ENCODE measurements around the gene SORCS2.

DNA sequence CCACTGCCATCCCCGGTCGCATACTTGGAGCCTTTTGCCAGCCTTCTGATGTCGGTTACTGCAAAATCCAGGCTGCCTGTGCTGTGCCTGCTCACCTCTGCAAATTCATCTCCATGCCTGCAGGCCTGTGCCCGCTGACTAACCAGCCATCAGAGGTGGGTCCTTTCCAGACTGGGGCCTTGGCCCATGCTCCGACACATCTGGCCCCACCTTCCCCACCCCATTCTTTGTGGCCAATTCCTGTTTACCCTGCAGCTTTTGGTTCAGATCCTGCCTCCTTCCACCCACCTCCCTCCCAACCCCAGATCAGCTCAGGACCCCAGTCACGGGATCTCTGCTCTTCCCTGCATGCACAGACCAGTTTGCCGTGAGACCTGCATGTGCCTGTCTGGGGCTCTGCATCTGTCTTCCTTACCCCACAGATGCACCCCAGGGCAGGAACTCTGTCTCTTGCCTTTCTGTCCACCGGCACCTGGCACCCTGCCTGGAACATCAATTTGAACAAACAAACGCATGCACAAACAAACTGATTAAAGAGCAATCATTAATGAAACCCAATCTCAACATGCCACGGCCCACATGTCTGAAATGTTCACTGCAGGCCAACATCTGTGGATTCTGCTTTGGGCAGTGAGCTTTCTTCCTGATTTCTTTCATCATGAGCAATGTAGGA lies 355.2 kb downstream of the SORCS2 start:
- TF ChIP-seq EZH2 (IDR thresholded peaks at IDR 0.05; ENCODE audit: insufficient read depth, poor library complexity, severe bottlenecking) (no peak), EZH2phosphoT487 (IDR thresholded peaks at IDR 0.05; ENCODE audit: insufficient read depth, low read depth) (no peak)

All from GM23248 (cell line).